DOHH2 (cell line): ENCODE data around the gene HK3.
"Not testable (repeated sequence)": the region's sequence is repeated elsewhere in the genome, so short reads cannot be mapped to it uniquely, and the experiment has no call there.

Experiments
- EZH2phosphoT487 ChIP-seq: fragments of 200-600 bp; sonication (generic); IDR thresholded peaks from 2 replicates; pipeline ENCODE4 v1.6.1; 2017; ENCODE audit warnings: borderline replicate concordance, mild to moderate bottlenecking, antibody characterized with exemption, low read length, moderate library complexity, mixed read lengths
- TF ChIP-seq, protein P1 (sequence below): fragments of 200-600 bp; sonication (generic); IDR thresholded peaks from one replicate; pipeline ENCODE4 v1.5.1; 2014; ENCODE audit warnings: antibody characterized with exemption, mild to moderate bottlenecking, low read depth, low read length; ENCODE audit not compliant: poor library complexity, severe bottlenecking

DNA sequence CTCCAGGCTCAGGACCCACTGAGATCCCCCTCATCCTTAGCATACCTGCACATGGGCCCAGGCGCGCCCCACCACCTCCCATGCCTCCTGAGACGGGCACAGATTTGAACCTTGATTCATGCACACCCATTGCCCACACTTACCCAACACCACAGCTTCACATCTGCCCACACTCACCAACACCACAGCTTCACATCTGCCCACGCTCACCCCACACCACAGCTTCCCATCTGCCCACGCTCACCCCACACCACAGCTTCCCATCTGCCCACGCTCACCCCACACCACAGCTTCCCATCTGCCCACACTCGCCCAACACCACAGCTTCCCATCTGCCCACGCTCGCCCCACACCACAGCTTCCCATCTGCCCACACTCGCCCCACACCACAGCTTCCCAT, 28.5 kb downstream of the HK3 start:
- TF ChIP-seq, protein P1, sequence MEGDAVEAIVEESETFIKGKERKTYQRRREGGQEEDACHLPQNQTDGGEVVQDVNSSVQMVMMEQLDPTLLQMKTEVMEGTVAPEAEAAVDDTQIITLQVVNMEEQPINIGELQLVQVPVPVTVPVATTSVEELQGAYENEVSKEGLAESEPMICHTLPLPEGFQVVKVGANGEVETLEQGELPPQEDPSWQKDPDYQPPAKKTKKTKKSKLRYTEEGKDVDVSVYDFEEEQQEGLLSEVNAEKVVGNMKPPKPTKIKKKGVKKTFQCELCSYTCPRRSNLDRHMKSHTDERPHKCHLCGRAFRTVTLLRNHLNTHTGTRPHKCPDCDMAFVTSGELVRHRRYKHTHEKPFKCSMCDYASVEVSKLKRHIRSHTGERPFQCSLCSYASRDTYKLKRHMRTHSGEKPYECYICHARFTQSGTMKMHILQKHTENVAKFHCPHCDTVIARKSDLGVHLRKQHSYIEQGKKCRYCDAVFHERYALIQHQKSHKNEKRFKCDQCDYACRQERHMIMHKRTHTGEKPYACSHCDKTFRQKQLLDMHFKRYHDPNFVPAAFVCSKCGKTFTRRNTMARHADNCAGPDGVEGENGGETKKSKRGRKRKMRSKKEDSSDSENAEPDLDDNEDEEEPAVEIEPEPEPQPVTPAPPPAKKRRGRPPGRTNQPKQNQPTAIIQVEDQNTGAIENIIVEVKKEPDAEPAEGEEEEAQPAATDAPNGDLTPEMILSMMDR: not testable (repeated sequence)
- TF ChIP-seq EZH2phosphoT487: not testable (repeated sequence)
